GM18498 (cell line): ENCODE data around the gene HBEGF.

ENCODE experiments used
- ATAC-seq: cut with Tn5 transposase; IDR thresholded peaks from one replicate; pipeline ENCODE4 v1.9.1; 2021; ENCODE audit warnings: mild to moderate bottlenecking, moderate library complexity; ENCODE audit not compliant: unreplicated experiment

HBEGF gene

GRCh38 chr5:140338336-140338735, 8.1 kb downstream of the HBEGF start:
- no peak for ATAC-seq

DNA sequence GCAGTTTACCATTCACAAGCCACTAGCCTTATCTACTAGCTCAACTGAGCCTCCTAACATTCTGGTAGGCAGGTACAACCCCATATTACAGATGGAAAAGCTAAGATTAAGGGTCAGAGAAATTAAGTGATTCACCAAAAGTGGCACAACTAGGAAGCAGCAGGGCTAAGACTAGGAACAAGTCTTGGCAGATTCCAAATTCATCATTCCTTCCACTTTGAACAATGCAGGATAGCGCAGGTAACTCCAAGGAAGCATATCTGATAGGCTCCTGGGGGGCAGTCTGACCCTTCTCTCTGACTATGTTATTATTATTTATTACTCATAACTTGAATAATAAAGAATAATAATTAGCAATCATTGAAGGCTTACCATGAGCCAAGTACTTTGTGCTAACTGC, 8.5 kb downstream of the HBEGF start:
- ATAC-seq: no peak

GRCh38 chr5:140336388-140336787, 10.0 kb downstream of the HBEGF start:
- no peak for ATAC-seq

DNA sequence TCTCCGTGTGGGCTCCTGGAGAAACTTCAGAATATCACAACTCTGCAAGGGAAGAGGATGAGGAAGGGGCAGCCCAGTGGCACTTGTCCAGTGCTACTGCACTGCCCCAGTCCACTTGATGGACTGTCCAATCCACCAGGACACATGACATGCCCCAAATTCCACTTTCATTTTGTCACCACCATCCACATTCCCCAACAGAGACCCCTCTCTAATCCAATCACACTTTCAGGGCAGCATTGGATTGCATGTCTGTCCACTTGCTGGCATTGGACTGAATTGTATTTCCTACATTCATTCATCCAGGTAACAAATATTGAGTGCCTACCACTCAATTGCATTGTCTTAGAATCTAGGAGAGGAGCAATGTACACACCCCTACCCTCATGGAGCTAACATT, 14.8 kb downstream of the HBEGF start:
- ATAC-seq: no peak

- ATAC-seq: no peak
Observed at GRCh38 chr5:140329739-140330481, 16.5 kb downstream of the HBEGF start.

GRCh38 chr5:140328036-140328764, 18.2 kb downstream of the HBEGF start:
- ATAC-seq: no peak

GRCh38 chr5:140327589-140327988, 18.8 kb downstream of the HBEGF start:
- ATAC-seq: no peak

- no peak for ATAC-seq
Observed at GRCh38 chr5:140325486-140325885, 20.9 kb downstream of the HBEGF start.

GRCh38 chr5:140324617-140325241, 21.7 kb downstream of the HBEGF start:
- ATAC-seq: no peak

DNA sequence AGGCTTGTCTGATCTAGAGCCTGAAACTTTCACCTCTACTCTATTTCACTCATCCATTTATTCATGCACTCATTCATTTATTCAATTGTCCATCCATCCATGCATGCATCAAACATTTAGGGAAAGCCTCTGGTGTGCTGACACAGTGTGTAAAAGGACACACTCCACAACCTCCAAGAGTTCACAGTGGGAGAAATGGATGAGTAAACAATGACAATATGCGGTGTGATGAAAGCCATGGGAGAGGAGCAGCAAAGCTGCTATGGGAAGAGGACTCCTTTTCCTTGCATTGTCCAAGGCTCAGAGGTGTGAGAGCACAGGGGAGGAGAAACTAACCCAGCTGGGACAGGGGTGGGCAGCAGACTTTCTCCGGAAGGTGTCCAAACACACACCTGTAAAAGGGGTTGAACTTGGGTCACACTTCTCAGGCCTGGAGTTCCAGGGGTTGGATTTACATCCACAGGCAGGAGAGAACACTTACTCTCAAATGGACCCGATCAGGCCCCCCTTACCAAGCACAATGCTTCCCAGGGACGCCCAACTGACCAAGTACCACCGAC, 22.3 kb downstream of the HBEGF start:
- no peak for ATAC-seq

- no peak for ATAC-seq
Observed at GRCh38 chr5:140322751-140323731, 23.4 kb downstream of the HBEGF start.

GRCh38 chr5:140321796-140322195, 24.6 kb downstream of the HBEGF start:
- ATAC-seq: no peak

- no peak for ATAC-seq
Observed at GRCh38 chr5:140319833-140320232, 26.6 kb downstream of the HBEGF start.

GRCh38 chr5:140318792-140319191, 27.6 kb downstream of the HBEGF start:
- ATAC-seq: no peak

DNA sequence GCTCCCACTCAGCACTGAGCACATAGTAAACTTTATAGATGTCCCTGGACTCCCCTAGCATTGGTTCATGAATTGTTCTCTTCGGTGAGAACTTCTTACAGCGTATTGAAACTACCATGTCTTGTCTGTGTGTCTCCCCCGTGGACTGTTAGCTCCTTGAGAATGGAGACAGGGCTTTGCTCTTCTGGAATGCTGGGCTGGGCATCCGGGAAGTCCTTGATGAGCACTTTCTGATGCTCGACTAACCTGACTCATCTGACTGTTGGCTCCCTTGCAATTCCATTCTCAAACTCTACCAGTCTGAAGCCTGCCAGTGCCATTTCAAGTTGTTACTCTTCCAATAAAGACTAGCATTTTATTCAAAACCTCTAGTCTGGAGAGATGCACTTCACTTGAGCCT, 28.5 kb downstream of the HBEGF start:
- ATAC-seq: no peak

- no peak for ATAC-seq
Observed at GRCh38 chr5:140312791-140313189, 33.6 kb downstream of the HBEGF start.

DNA sequence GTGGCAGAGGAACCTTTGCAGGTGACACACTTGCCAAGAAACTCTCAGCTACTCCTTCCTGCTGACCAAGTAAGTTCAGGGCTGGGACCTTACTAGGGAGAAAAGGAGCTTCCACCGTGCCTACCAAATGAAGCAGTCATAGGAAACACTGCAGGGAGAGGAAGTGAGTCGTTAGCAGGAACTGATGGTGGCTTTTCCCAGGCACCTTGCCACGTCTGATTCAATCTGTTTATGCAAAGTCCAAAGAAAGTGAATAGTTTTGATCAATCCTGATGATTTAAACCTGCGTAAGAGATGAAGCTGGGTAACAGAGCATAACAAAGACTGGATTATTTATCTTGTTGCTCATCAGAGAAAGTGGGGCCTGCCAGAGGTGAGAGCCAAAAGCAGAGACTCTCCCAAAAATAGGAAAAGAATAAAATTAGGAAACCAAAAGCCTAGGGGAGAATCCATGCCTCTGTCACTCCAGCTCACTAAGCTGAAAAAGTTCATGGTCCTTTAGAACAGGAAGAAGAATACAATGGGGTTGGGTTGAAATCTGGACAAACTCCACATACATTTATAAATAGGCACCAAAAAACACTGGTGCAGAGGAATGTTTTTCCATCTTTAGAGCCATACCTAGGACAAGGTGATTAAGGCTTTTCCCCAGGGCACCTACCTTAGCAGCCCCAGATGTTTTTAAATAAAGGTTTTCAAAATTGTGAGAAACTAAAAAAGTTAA, 34.2 kb downstream of the HBEGF start:
- no peak for ATAC-seq

DNA sequence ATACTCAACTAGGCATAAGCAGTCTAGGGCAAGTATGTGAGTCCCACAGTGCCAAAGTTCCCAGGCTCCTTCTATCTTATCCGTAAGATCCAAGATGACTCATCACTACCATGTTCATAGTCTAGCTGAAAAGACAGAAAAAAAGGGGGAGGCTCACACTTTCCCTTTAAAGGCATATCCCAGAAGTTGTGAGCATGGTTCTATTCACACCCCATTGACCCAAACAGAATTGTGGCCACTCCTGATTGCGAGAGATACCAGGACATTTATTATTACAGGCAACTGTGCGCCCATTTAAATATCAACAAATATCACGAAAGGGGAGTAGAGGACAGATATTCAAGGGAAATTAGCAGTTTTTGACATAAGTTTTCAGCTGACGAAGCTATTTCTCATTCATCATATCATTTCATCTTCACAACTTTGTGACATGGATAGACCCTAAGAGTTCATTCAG, 35.4 kb downstream of the HBEGF start:
- no peak for ATAC-seq

- ATAC-seq: no peak
Observed at GRCh38 chr5:140310434-140310833, 36.0 kb downstream of the HBEGF start.
